Measurements from ENCODE around the gene KRT72. TPM values are rescaled to one million over a fixed set of nuclear protein-coding genes. Genes with fewer than 3 reads are reported as not detected.

Gene KRT72
- total RNA-seq, 1 donor from 2014 or later, result 0.27 TPM

DNA sequence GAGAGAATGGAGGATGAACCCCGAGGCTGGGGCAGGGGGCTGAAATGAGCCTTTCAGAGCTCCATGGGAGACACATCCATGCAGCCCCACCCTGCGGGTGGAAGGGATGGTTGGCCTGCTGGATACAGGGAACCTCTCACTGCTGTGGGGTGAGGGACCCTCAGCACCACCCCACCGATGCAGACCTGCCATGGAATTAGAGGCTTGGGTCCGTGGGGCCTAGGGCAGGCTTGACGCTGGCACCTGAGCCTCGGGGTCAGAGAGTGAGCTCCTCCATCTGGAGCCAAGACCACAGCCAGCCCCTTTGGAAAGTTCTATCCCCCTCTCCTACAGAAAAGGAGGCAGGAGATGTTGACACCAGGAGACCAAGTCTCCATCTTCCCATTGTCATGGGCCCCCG, 20.2 kb downstream of the KRT72 start:
- intact Hi-C loops (cut with micrococcal nuclease), result loop anchor here (5.0 to 10.0 kb wide), 2 partner anchors 101 to 426 kb away; partner anchors contain the start of gene KRT1

DNA sequence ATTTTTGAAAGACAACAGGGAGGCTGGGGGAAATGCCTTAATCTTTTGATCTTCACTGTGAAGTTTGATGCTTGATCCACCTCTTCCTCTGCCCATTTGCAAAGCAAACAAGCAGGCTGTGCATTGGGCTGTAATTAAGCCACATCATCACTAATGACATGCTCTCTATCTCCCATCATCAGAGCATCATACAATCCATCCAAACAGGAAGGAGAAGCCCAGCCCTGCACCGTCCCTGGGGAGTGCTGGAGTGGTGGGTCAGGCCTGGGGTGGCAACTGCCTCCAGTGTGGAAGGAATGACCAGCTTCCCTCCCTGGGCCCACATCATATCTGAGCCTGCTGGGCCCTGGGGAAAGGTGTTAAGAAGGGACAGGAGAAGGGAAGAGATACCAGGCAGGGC, 20.8 kb downstream of the KRT72 start:
- intact Hi-C loops (cut with micrococcal nuclease), result loop anchor here (5.0 to 10.0 kb wide), 2 partner anchors 102 to 426 kb away; partner anchors contain the start of gene KRT1

DNA sequence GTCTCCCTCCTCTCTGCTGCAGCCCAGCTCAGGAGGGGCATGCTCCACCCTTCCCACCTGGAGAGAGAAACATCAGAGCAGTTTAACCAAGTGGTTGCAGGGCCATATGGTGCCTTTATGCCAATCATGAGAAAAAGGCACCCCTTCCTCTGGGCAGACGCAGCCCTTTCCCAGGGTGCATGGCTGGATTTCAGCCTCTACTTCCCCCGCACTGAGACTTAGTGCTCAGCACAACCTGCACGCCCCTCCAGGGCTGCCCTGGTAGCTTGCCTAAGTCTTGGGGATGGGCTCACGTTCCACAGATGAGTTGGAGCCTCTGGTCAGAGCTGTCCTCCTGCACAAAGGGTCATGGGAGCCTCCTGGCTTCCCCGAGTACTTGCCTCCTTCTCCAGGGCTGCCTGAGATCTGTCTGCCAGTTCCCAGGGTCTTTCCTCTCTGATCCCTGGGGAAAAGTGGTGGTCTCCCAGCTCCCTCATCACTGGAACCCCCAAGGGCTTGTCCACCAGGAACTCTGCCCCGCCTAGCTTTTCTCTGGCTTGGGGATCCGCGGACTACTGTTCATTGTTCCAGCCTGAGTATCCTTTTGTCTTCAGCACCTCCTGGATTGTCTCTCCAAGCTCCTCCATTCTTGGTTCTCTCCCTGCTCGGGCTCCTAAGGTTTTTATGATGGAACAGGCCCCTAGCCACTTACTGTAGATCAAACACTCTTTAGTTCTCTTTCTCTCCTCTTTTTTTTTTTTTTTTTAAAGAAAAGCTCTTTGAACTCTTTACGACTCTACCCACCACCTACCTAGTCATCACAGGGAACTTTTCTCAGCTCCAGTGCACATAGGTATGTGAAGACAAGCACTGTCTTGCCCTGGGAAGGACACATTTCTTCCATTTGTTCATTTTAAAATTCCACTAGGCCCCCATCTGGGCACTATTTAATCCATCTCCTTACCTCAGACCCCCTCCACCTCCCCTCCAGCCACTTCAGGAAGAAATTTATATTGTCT, 21.5 kb downstream of the KRT72 start:
- intact Hi-C loops (cut with micrococcal nuclease), result loop anchor here (5.0 to 10.0 kb wide), 2 partner anchors 103 to 425 kb away; partner anchors contain the start of gene KRT1

DNA sequence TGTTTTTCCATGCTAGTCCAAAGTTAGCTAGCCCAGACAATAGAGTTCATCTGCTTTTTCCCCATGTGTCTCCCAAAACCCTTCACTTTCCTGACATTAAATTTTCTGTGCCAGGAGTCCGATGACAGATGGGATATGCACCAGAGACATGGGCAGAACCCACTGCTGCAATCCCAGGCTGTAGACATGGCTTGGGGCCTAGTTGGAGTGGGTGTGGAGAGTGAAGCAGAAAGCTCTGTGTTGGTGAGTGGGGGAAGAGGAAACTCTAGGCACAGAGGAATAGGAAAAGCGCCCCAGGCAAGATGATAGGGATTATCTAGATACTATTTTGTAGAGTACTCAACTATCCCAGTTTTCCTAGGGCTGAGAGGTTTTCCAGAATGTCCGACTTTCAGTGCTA, 22.8 kb downstream of the KRT72 start:
- intact Hi-C loops (cut with micrococcal nuclease), result no loop called here

DNA sequence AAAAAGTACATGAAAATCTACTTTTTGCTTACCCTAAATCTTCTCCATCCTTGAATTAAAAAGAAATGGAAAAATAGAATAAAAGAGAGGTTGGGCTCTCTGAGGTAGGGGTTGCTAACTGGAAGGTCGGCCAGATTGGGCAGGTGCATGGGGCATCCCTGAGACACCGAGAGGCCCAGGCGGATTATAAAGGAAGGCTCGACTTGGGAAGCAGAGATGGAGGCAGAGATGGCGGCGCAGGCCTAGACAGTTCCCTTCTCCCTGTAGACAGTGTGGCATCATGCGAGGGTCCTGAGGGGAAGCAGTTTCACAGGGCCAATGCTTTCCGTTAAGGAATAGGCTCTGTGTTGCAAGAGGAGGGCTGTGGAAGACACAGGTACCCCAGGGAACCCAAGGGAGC, 23.9 kb downstream of the KRT72 start:
- intact Hi-C loops (cut with micrococcal nuclease), result no loop called here

DNA sequence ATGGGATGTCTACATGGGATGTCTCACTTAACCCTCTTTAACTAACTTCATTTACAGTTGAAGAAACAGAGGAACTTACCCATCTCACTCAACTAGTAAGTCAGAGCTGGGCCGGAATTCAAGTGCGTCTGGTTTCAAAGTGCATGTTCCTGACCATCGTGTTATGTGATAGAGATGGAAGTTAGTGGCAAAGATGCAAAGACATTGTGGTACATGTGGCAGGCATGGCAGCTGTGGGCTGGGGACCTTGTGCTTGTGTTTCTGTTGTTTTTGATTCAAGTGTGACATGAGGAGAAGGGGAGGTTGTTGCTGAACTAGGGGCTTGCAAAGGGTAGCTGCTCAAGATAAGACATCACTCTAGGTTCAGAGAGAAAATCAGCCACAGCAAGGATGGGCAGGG, 25.3 kb downstream of the KRT72 start:
- intact Hi-C loops (cut with micrococcal nuclease), result no loop called here

DNA sequence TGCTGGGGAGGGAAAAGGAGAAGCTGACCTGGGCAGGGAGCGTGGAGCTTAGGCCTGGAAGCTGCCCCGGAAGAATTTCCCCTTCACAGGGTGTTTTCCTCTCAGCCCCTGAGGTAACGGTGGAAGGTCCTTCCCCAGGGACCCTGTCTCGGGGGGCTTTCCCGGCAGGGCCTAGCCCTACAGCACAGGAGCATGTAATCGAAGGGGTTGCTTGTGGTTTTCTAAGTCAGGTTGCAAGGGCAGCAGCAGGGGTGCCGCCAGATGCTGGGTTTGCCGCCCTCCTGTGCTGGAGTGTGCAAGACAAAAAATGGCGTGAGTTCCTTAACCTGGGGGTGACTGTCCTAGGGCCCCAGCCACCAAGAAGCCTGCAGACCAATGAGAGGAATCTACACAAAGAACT, 26.0 kb downstream of the KRT72 start:
- intact Hi-C loops (cut with micrococcal nuclease), result no loop called here

DNA sequence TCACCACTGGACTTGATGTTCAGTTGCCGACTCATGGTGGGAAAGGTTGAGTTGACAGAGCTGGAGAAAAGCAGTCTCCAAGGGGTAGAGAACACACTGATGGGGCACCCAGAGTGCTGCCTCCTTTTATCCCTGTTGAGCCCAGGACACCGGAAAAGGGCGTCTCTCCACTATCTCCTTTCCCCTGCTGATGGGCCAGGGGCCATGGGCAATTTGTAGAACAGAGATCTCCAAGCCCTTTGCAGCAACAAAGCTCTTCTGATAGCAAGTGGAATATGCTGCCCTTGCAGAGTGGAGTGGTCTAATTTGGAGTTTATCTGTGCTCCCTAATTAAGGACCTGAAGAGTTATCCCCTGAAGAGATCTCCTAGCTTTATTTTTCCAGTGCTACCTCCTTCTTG, 27.5 kb downstream of the KRT72 start, which contains the start of gene KRT74:
KRT74 (minus strand) TSS at position 101 of the 400 bp plus-strand sequence; CDS start at position 35, 66 bp downstream.
- intact Hi-C loops (cut with micrococcal nuclease), result no loop called here

DNA sequence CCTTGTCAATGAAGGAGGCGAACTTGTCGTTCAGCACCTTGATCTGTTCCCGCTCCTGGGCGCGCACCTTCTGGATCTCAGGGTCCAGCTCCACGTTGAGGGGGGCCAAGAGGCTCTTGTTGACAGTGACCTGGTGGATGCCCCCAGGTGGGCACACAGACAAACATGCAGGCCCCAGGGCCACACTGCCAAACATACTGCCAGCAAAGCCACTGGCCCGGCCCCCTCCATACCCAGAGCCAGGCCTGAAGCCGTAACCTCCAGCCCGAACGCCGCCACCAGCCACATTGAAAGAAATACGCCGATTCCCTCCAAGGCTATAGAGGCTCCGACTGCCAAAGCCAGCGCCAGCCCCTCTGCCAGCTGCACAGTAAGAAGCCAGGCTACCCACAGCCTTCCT, 28.0 kb downstream of the KRT72 start:
- intact Hi-C loops (cut with micrococcal nuclease), result no loop called here

DNA sequence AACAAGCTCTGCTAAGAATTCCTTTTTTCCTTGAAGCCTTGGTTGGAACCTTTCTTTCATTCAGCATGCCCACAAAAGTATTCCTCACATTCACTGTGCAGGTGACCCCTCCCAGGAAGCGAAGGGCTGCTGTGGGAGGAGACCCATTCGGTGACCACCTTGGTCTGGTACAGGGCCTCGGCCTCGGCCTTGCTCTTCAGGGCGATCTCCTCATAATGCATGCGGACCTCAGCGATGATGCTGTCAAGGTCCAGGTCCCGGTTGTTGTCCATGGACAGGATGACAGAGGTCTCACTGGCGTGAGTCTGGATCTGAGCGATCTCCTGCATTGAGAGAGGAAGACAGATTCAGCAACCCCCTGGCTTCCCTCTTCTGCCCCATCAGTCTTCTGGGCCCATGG, 30.8 kb downstream of the KRT72 start:
- intact Hi-C loops (cut with micrococcal nuclease), result no loop called here

DNA sequence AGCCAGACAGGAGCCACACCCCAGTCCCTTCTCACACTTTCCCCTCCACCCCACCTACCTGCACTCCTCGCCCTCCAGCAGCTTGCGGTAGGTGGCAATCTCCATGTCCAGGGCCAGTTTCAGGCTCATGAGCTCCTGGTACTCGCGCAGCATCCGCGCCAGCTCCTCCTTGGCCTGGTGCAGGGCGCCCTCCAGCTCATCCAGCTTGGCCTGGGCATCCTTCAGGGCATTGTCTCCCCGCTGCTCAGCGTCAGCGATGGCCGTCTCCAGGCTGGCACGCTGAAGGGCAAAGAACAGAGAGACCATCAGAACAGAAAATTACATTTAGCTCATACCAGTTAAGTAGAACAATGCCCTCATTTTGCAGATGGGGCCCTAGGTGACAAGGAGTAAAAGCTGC, 33.2 kb downstream of the KRT72 start:
- intact Hi-C loops (cut with micrococcal nuclease), result no loop called here

DNA sequence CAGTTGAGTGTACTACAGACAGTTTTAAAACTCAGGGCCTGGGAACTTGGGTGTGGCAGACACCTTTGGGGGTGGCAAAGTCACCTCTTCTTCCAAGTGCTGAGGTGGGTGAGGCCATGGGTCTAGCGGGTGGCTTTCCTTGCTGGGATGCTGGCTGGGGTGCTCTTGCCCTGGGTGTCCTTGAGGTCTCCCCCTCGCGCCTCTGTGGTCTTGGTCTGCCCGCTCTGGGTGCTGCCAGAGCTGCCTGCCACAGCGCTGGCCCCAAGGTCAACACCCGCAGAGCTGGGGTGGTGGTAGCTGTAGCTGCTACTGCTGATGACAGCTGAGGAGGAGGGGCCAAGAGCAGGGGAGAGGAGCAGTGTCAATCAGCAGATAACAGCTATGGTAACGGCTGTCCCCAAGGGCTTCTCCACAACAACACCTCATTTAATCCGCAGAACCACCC, 34.4 kb downstream of the KRT72 start:
- intact Hi-C loops (cut with micrococcal nuclease), result no loop called here

DNA sequence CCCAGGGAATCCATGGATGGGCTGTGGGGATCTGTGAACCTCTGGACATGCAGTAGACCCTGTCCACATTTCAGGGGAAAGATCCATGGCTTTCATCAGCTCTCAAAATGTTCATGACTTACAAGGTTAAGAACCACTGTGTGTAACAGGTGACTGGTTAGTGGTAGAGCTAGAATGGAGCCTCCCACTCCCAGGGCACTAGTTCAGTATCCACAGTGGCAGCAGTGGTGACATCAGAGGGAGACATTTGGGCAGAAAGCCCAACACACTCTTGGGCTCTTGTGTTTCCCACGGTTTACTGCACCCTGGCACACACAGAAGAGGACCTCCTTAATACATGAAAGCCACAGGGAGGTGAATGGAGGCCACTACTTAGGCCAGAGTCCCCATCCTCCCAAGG, 36.7 kb downstream of the KRT72 start:
- intact Hi-C loops (cut with micrococcal nuclease), result no loop called here

DNA sequence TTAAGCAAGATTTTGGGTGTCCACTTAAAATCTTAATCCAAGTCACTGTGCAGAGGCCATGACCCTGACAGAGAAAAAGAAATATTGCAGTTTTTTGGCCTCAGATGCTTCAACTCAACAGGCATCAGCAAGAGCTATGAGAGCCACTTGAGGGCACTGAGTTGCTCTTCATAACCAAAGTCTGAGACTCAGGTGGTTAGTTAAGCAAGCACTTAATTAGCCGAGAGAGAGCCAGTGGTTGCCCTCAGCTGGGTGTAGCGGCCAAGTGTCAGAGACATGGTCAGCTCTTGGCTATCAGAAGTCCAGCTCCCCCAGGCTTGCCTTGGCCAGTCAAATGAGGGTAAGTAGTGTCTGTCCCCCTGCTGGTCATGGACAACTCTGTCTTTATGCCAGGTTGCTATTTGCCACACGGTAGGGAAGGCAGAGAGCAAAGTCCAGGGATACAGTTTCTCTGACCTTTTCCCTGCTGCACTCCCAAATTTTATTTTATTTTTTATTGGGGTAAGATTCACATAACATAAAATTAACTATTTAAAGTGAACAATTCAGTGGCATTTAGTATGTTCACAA, 39.3 kb downstream of the KRT72 start:
- intact Hi-C loops (cut with micrococcal nuclease), result no loop called here

DNA sequence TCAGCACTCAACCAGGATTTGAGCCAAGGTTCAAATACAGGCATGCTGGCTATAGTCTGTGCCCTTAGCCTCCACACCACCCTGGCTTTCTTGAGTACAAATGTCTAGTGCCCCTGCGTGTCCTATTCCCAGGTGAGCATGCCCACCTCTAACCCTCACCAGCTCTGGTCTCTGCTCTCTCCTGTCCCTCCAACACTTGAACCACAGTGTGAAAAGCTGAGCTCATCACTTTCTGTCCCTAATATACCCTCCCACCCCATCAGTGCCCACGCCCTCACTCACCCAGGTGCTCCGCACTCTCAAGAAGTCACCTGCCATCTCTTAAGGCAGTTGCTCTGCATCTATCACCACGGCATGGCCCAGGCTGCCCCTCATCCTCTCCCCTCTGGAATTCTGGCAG, 41.3 kb downstream of the KRT72 start:
- intact Hi-C loops (cut with micrococcal nuclease), result no loop called here

DNA sequence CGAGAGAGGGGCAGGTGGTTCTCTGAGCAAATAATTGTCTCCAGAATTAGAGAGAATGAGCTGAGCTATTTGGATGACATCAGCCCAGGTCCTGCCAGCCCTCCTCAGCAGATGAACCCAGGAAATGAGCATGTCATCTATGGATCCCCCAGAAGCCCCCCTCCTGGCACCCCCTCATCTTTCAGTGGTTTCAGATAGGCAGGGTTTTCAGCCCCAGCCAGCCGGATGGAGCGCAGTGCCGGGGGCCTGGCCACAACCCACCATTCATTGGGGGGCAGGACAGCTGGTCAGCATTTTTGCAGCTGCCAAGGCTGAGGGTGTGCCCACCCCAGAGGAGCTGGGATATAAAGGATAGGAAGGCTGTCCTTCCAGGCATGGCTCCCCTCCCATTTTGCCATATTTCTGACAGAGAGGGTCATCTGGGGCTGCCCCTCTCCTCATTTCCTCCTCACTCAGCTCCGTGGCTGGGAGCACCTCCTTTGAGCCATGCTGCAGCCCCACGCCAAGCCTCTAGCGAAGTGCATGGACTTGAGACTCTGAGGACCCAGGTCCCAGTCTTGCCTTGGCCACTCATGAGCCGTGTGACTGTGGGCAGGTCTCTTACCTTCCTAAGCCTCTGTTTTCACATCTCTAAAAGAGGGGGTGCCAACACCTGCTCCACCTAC, 42.4 kb downstream of the KRT72 start:
- intact Hi-C loops (cut with micrococcal nuclease), result no loop called here

DNA sequence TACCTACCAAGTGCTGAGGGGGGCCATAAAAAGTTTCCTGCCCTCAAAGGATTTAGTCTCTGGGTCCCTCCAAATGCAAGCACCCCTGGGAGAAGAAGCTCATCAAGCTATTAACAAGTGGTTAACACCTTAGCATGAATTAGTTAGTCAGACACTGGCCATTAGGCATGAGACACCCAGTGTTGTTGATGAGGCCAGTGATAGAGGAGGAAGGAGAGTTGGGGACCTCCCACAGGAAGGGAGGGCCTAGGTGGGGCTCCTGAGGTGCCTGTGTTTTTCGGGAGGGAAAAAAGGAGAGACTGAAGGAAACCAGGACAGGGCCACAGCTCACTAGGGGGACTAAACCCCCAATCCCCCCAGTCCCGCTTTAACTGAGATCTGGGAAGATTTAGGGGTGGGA, 43.8 kb downstream of the KRT72 start:
- intact Hi-C loops (cut with micrococcal nuclease), result no loop called here

DNA sequence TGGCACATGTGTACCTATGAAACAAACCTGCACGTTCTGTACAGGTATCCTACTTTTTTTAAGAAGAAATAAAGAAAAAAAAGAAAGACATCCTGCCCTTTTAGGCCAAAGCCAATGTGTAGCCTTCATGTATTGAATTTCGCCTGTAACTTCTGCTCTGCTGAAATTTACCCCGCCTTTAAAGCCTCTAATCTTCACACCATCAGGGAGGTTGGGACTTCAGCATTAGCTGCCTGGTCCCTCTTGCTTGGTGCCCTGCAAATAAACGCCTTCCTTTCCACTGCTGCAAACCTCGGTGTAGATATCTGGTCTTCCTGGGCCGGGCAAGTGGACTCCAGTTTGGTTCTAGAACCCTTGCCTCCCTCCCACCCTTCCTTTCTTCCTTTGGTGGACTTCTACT, 45.7 kb downstream of the KRT72 start:
- intact Hi-C loops (cut with micrococcal nuclease), result no loop called here

DNA sequence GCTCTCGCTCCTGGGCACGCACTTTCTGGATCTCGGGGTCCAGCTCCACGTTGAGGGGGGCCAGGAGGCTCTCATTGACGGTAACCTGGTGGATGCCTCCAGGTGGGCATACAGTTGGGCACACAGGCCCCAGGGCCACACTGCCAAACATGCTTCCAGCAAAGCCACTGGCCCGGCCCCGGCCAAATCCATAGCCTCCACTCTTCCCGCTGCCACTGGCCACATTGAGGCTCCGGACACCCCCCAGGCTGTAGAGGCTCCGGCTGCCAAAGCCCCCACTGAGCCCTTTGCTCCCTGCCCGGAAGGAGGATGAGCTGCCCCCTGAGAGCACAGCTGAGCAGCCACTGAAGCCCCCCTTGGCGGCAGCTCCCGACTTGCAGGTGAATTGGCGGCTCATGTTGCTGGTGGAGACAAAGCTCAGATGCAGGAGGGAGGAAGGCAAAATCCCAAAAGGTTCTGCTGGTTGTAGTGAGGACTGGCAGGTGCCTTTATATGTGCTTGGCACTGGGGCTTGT, 48.5 kb downstream of the KRT72 start, which contains the start of gene KRT71:
KRT71 (minus strand) TSS at position 465 of the 515 bp plus-strand sequence; CDS start at position 397, 68 bp downstream.
- intact Hi-C loops (cut with micrococcal nuclease), result no loop called here

DNA sequence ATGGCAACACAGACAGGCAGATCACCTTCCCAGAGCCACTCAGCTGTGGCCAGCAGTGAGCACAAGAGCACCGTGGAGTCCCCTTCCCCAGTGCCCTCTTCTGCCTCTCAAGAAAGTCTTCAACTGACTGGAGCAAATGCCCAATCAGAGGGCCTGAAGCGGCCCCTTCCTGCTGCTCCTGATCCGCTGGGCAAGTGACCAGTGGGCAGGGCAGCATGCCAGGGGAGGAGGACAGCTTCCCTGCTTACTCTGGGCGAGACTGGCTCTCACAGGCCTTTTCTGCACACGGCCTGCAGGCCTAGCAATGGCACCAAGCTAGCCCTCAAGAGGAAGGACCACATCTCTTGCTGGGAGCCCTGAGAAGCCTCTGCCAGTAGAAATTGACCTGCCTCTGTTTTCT, 49.2 kb downstream of the KRT72 start:
- intact Hi-C loops (cut with micrococcal nuclease), result no loop called here

DNA sequence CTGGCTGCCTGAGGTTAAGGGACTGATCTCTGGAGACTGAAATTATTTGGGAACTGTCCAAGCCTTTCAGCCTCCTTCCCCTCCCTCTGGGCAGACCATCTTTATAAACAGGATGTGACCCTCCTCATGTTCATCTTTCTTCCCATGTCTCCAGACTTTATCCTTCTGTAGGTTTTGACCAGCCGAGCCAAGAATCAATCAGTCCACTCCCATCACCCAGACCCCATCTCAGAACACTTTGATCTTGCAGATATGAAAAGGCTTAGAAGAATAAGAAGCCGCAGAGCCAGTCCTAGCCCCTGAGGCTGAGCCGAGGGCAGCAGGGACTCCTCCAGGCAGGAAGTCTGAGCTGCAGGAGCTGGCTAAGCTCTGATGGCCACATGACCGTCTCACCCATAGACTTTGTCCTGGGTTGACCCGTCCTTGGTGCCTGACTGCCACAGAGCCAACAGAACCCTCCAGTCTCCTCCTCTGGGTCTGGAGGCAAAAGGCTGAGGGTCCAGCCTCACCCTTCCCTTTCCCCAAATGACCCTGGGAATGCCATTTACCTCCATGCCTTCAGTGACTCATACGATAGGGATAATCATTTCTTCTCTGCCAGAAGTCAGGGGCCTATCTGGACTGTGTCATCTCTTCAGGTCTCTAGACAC, 49.9 kb downstream of the KRT72 start:
- intact Hi-C loops (cut with micrococcal nuclease), result no loop called here
